RWPE2 (cell line): ENCODE data around the gene CCNI.
A peak's percentile ranks its signal among the peaks of the same experiment; 100 is the strongest.

ENCODE experiments used
- ATAC-seq: fragments of 200-7000 bp; cut with Tn5 transposase; 3 replicates; pipeline ENCODE4 v1.9.1; 2021; ENCODE audit warnings: low read depth
- DNase-seq: peaks from one replicate; pipeline ENCODE4 v3.0.0-alpha.2; 2020; ENCODE audit warnings: low spot score
- H3K27ac ChIP-seq: fragments of 450-650 bp; 2 replicates; pipeline ENCODE4 v1.5.1; 2017; ENCODE audit warnings: mild to moderate bottlenecking; ENCODE audit not compliant: poor library complexity, severe bottlenecking
- H3K27me3 ChIP-seq: fragments of 250-450 bp; sonication (Bioruptor Pico); 2 replicates; pipeline ENCODE4 v1.5.1; 2021; ENCODE audit warnings: mild to moderate bottlenecking, moderate library complexity; ENCODE audit not compliant: insufficient read depth, poor library complexity, severe bottlenecking
- H3K36me3 ChIP-seq: fragments of 250-450 bp; sonication (Bioruptor Pico); 2 replicates; pipeline ENCODE4 v1.5.1; 2020; ENCODE audit warnings: low read depth, mild to moderate bottlenecking, moderate library complexity
- H3K4me1 ChIP-seq: fragments of 250-450 bp; sonication (Bioruptor Pico); 2 replicates; pipeline ENCODE4 v1.5.1; 2021; ENCODE audit warnings: mild to moderate bottlenecking, moderate library complexity; ENCODE audit not compliant: insufficient read depth, poor library complexity, severe bottlenecking
- H3K4me3 ChIP-seq: fragments of 250-450 bp; sonication (Bioruptor Pico); 2 replicates; pipeline ENCODE4 v1.5.1; 2021; ENCODE audit warnings: mild to moderate bottlenecking, moderate library complexity; ENCODE audit not compliant: severe bottlenecking
- H3K9me3 ChIP-seq: fragments of 250-450 bp; sonication (Bioruptor Pico); 2 replicates; pipeline ENCODE4 v1.5.1; 2021; ENCODE audit warnings: mild to moderate bottlenecking, moderate library complexity; ENCODE audit not compliant: severe bottlenecking
- CTCF ChIP-seq: fragments of 450-650 bp; IDR thresholded peaks from one replicate; pipeline ENCODE4 v1.5.1; 2017; ENCODE audit warnings: mild to moderate bottlenecking, moderate library complexity; ENCODE audit not compliant: poor library complexity, severe bottlenecking

The CCNI gene

GRCh38 chr4:77104388-77104787 is 28.6 kb upstream of the CCNI start:
- no peak for TF ChIP-seq CTCF
- no peak for DNase-seq
- ATAC-seq = no peak
- Histone ChIP-seq H3K4me3 (no peak overlapping the region), H3K9me3 (no peaks in the 10 kb centered on the region), H3K4me1 (peaks cover 14% of the 10 kb centered on the region), H3K27me3 (no peaks in the 10 kb centered on the region), H3K36me3 (no peaks in the 10 kb centered on the region), H3K27ac (peak overlapping the region; percentile 50)

GRCh38 chr4:77100234-77100633 is 24.4 kb upstream of the CCNI start:
- Histone ChIP-seq H3K27ac (no peak overlapping the region), H3K4me1 (peaks cover 11% of the 10 kb centered on the region), H3K27me3 (no peaks in the 10 kb centered on the region), H3K36me3 (no peaks in the 10 kb centered on the region), H3K9me3 (no peaks in the 10 kb centered on the region), H3K4me3 (no peak overlapping the region)
- TF ChIP-seq CTCF = no peak
- ATAC-seq (no peak), DNase-seq (no peak)

- ATAC-seq = no peak
- DNase-seq = no peak
- TF ChIP-seq CTCF = no peak
These were observed 21.8 kb upstream of the CCNI start for GRCh38 chr4:77097611-77098010.

DNA sequence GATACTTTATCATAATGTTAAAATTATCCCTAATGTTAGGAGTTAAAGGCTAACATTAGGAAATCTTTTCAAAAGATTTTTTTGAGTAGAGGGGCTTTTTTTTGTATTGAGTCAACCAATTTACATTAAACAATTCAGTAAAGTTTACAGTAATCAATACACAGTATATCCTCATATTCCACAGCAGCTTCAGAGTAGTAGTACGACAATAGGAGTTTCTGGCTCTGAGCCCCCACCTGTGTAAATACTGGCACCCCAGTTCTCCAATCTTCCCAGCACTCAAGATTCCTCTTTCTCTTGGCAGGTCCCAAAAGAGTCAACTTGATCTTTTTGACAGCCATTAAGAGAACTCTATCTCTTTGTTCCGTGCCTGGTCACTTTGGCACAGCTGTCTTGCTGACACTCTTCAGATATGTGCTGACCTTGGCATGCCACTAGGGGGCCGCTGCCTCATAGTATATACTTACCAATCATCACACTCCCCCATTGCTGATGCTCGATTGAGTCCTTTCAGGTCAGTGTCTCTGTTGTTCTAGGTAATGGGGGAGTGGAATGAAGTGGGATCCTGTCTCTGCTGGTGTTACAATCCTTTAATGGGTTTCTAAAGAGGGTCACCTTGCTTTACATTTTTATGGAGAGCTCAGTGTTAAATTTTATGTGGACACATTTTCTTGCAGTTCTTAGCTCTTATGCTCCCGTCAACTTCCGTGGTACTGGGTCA is 19.5 kb upstream of the CCNI start:
- peaks cover 36% of the 10 kb centered on the region for H3K4me1 ChIP-seq
- ATAC-seq = peak; percentile 87
- TF ChIP-seq CTCF = peak; percentile 93
- DNase-seq = peak; percentile 64
- no peaks in the 10 kb centered on the region for H3K9me3 ChIP-seq
- H3K36me3 ChIP-seq = no peaks in the 10 kb centered on the region
- no peaks in the 10 kb centered on the region for H3K27me3 ChIP-seq
- H3K4me3 ChIP-seq = no peak overlapping the region
- H3K27ac ChIP-seq = peak overlapping the region; percentile 94

More at GRCh38 chr4:77097611-77098010, 21.8 kb upstream of the CCNI start:
- H3K9me3 ChIP-seq = no peaks in the 10 kb centered on the region
- no peaks in the 10 kb centered on the region for H3K36me3 ChIP-seq
- no peak overlapping the region for H3K27ac ChIP-seq
- no peak overlapping the region for H3K4me3 ChIP-seq
- H3K27me3 ChIP-seq = no peaks in the 10 kb centered on the region
- peaks cover 24% of the 10 kb centered on the region for H3K4me1 ChIP-seq

- H3K4me1 ChIP-seq = peaks cover 36% of the 10 kb centered on the region
- ATAC-seq = no peak
- H3K4me3 ChIP-seq = no peak overlapping the region
- peak overlapping the region; percentile 94 for H3K27ac ChIP-seq
- no peaks in the 10 kb centered on the region for H3K9me3 ChIP-seq
- no peak for DNase-seq
- TF ChIP-seq CTCF = no peak
- H3K36me3 ChIP-seq = no peaks in the 10 kb centered on the region
- H3K27me3 ChIP-seq = no peaks in the 10 kb centered on the region
These were observed 18.7 kb upstream of the CCNI start for GRCh38 chr4:77094496-77094895.
